ENCODE measurements around the gene CDK3. TPM values are rescaled to one million over a fixed set of nuclear protein-coding genes. Genes with fewer than 3 reads are reported as not detected.

Gene CDK3
- total RNA-seq, 1 experiment from 2014 or later, result 9.8 TPM

DNA sequence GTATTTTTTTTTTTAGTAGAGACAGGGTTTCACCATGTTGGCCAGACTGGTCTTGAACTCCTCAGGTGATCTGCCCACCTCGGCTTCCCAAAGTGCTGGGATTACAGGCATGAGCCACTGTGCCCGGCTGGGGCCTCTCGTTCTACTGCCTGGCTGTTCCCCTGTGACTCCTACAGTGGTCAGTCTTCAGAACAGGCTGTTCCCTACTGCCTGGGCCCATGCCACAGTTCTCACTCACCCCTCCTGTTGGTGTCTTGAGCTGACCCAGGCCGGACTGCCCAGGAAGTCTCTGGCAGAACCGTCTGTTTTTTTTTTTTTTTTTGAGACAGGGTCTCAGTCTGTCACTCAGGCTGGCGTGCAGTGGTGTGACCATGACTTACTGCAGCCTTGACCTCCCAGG lies 3.3 kb downstream of the CDK3 start:
- BruUV-seq (replicated peaks), result no TSS peak
- intact Hi-C loops (cut with micrococcal nuclease; ENCODE audit: unreplicated experiment), result no loop called here
- Mint-ChIP-seq H3K4me1 (ENCODE audit: low read depth, unreplicated experiment) (peaks cover 12% of the 10 kb centered on the region), H3K27me3 (ENCODE audit: unreplicated experiment) (no peaks in the 10 kb centered on the region), H3K9me3 (ENCODE audit: low read depth, unreplicated experiment) (no peaks in the 10 kb centered on the region), H3K36me3 (ENCODE audit: insufficient read depth, unreplicated experiment) (peaks cover 47% of the 10 kb centered on the region), H3K27ac (ENCODE audit: unreplicated experiment) (no peak overlapping the region), H3K4me3 (ENCODE audit: low read depth, unreplicated experiment) (no peak overlapping the region)
- TF ChIP-seq, protein P1, sequence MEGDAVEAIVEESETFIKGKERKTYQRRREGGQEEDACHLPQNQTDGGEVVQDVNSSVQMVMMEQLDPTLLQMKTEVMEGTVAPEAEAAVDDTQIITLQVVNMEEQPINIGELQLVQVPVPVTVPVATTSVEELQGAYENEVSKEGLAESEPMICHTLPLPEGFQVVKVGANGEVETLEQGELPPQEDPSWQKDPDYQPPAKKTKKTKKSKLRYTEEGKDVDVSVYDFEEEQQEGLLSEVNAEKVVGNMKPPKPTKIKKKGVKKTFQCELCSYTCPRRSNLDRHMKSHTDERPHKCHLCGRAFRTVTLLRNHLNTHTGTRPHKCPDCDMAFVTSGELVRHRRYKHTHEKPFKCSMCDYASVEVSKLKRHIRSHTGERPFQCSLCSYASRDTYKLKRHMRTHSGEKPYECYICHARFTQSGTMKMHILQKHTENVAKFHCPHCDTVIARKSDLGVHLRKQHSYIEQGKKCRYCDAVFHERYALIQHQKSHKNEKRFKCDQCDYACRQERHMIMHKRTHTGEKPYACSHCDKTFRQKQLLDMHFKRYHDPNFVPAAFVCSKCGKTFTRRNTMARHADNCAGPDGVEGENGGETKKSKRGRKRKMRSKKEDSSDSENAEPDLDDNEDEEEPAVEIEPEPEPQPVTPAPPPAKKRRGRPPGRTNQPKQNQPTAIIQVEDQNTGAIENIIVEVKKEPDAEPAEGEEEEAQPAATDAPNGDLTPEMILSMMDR (IDR thresholded peaks at IDR 0.05; ENCODE audit: unreplicated experiment), result no peak
- CTCF ChIA-PET, result interaction anchor here (0.6 kb wide), 1 partner anchor 105 kb away, joined by 3 read pairs; no protein-coding TSS in a partner anchor
- no peak for DNase-seq

DNA sequence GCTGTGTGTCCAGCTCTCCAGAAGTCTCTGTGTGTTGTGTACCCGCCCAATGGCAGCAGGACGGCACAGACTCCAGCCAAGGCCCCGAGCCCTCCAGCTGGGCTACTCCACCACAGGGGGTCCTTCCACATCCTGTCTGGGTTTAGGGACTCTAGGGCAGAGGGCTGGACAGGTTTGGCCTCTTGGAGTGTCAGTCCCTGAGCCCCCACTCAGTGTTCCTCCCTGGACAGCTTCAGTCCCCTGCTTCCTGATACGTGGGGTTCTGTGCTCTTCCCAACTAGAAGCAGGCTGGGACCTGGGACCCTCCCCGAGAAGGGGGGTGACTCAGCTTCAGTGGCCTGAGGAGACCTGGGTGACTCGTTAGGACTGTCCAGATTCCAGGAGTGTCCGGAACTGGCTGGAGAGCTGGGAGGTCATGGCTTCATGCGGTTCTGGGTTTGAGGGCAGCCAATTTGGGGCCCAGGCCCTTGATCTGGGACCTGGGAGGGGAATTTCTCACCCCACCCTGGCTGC lies 4.2 kb downstream of the CDK3 start:
- no peak for DNase-seq
- no TSS peak for BruUV-seq (replicated peaks)
- H3K36me3 Mint-ChIP-seq (ENCODE audit: insufficient read depth, unreplicated experiment), result peaks cover 55% of the 10 kb centered on the region
- H3K4me1 Mint-ChIP-seq (ENCODE audit: low read depth, unreplicated experiment), result peaks cover 12% of the 10 kb centered on the region
- H3K9me3 Mint-ChIP-seq (ENCODE audit: low read depth, unreplicated experiment), result no peaks in the 10 kb centered on the region
- H3K27me3 Mint-ChIP-seq (ENCODE audit: unreplicated experiment), result no peaks in the 10 kb centered on the region
- H3K27ac Mint-ChIP-seq (ENCODE audit: unreplicated experiment), result peak overlapping the region; percentile 53
- CTCF ChIA-PET, result interaction anchor here (0.6 to 2.4 kb wide), 7 partner anchors 12 to 106 kb away, joined by 3 to 22 read pairs (median 4); partner anchors contain the start of genes ACOX1, FBF1, MRPL38 and TEN1
- intact Hi-C loops (cut with micrococcal nuclease; ENCODE audit: unreplicated experiment), result loop anchor here (1.0 kb wide), 1 partner anchor 100 kb away; no protein-coding TSS in a partner anchor
- H3K4me3 Mint-ChIP-seq (ENCODE audit: low read depth, unreplicated experiment), result no peak overlapping the region
- TF ChIP-seq, protein P1 (IDR thresholded peaks at IDR 0.05; ENCODE audit: unreplicated experiment), result no peak

DNA sequence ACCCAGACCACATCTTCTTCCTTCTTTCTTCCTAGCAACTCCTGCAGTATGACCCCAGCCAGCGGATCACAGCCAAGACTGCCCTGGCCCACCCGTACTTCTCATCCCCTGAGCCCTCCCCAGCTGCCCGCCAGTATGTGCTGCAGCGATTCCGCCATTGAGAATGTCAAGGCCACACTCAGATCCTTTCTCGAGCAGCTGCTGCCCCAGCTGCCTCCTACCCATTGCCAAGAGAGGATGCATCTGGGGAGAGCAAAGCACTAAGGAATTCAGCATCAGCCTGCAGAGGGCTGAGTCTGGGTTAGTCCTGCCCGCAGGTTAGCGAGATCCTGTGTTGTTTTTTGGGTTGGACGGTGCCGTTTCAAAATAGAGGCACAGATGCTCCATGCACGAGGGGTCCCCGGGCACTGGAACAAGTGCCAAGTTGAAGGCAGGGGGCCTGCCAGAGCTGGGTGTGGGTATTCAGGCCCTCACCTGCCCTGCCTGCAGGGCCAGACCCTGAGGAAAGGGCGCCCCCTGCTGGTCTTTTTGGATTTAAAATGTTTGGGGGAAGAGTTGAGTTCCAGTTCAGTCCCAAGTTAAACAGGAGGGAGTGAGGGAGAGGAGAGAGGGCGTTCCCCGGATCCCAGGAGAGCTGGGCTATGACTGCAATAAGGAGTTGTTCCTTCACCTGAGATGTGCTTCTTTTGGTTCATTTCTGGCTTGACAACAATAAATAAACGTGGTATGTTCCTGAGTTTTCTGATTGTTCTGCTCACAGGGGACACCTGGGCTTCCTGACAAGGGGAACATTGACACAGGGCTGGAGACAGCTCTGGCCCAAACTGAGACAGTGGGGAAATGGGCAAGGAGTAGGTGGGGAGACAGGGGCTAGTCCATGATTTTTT lies 4.9 kb downstream of the CDK3 start:
- intact Hi-C loops (cut with micrococcal nuclease; ENCODE audit: unreplicated experiment), result loop anchor here (1.0 kb wide), 1 partner anchor 100 kb away; no protein-coding TSS in a partner anchor
- H3K4me1 Mint-ChIP-seq (ENCODE audit: low read depth, unreplicated experiment), result peaks cover 12% of the 10 kb centered on the region
- CTCF ChIA-PET, result interaction anchor here (0.6 to 2.4 kb wide), 8 partner anchors 12 to 771 kb away, joined by 3 to 22 read pairs (median 4); partner anchors contain the start of genes ACOX1, FBF1, MRPL38 and TEN1
- H3K27ac Mint-ChIP-seq (ENCODE audit: unreplicated experiment), result peak overlapping the region; percentile 53
- TF ChIP-seq, protein P1 (IDR thresholded peaks at IDR 0.05; ENCODE audit: unreplicated experiment), result peak; percentile 71
- DNase-seq, result peak; percentile 91
- no TSS peak for BruUV-seq (replicated peaks)
- no peaks in the 10 kb centered on the region for H3K27me3 Mint-ChIP-seq (ENCODE audit: unreplicated experiment)
- peaks cover 61% of the 10 kb centered on the region for H3K36me3 Mint-ChIP-seq (ENCODE audit: insufficient read depth, unreplicated experiment)
- peak overlapping the region; percentile 14 for H3K4me3 Mint-ChIP-seq (ENCODE audit: low read depth, unreplicated experiment)
- H3K9me3 Mint-ChIP-seq (ENCODE audit: low read depth, unreplicated experiment), result no peaks in the 10 kb centered on the region

DNA sequence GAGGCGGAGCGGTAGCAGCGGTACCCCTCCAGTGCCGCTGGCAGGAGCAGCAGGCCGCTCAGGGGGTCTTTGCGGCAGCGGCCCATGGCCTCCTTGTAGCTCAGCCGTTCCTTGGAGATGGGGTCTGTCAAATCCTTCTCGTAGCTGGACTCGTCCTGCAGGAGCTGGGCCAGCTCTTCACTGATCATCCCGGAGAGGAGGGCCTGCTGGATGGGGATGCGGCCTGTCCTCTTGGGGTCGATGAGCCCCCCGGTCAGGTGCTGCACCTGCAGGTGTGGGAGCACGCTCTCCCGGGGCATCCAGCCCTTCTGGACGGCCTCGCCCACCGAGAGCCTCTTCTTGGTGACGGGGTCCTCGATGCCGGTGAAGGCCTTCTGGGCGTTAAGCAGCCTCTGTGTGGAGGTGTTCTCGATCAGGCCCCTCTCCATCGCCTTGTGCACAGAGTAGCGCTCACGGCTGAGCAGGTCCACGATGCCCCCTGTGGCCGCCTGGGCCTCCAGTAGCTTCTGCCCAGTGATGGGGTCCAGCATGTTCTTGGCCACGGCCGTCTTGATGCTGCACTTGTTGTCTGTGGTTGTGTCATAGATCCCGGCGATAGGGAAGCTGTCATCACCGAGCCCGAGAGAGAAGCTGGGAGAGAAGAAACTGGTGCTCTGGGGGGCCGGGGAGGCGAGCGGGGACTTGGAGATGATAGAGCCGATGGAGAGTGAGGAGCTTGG lies 6.6 kb downstream of the CDK3 start:
- Mint-ChIP-seq H3K9me3 (ENCODE audit: low read depth, unreplicated experiment) (no peaks in the 10 kb centered on the region), H3K4me1 (ENCODE audit: low read depth, unreplicated experiment) (peaks cover 12% of the 10 kb centered on the region), H3K4me3 (ENCODE audit: low read depth, unreplicated experiment) (no peak overlapping the region), H3K27me3 (ENCODE audit: unreplicated experiment) (no peaks in the 10 kb centered on the region), H3K36me3 (ENCODE audit: insufficient read depth, unreplicated experiment) (peaks cover 76% of the 10 kb centered on the region), H3K27ac (ENCODE audit: unreplicated experiment) (no peak overlapping the region)
- BruUV-seq (replicated peaks), result TSS peak; percentile 31
- CTCF ChIA-PET, result interaction anchor here (1.0 kb wide), 1 partner anchor 102 kb away, joined by 3 read pairs; no protein-coding TSS in a partner anchor
- no peak for DNase-seq
- intact Hi-C loops (cut with micrococcal nuclease; ENCODE audit: unreplicated experiment), result no loop called here
- TF ChIP-seq, protein P1 (IDR thresholded peaks at IDR 0.05; ENCODE audit: unreplicated experiment), result no peak

Data from Calu3 (cell line).